GM12873 (cell line): Measurements from ENCODE around the gene PIBF1.

ENCODE experiments used
- TF ChIP-seq, protein P1 (sequence below): IDR thresholded peaks from 2 replicates; pipeline ENCODE4 v1.5.1; 2012; ENCODE audit warnings: low read depth, mild to moderate bottlenecking, moderate library complexity, low read length, control low read depth; ENCODE audit not compliant: insufficient read depth; ENCODE audit errors: missing control alignments

The PIBF1 gene

DNA sequence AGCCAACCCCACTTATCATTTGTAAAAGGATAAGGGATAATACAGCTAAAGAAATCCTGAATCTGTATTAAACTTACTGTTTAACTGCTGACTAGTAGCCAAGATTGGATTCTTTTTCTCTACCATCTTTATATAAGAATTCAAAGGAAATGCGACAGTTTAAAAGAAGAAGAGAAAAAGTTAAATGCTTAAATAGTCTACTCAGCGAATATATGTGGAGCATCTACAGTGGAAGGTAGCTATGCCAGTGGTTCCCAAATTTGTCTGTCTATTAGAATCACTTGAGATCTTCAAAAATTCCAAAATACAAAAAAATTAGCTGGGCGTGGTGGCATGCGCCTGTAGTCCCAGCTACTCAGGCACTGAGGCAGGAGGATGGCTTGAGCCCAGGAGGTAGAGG lies 216.1 kb downstream of the PIBF1 start:
- TF ChIP-seq, protein P1, sequence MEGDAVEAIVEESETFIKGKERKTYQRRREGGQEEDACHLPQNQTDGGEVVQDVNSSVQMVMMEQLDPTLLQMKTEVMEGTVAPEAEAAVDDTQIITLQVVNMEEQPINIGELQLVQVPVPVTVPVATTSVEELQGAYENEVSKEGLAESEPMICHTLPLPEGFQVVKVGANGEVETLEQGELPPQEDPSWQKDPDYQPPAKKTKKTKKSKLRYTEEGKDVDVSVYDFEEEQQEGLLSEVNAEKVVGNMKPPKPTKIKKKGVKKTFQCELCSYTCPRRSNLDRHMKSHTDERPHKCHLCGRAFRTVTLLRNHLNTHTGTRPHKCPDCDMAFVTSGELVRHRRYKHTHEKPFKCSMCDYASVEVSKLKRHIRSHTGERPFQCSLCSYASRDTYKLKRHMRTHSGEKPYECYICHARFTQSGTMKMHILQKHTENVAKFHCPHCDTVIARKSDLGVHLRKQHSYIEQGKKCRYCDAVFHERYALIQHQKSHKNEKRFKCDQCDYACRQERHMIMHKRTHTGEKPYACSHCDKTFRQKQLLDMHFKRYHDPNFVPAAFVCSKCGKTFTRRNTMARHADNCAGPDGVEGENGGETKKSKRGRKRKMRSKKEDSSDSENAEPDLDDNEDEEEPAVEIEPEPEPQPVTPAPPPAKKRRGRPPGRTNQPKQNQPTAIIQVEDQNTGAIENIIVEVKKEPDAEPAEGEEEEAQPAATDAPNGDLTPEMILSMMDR, result no peak

DNA sequence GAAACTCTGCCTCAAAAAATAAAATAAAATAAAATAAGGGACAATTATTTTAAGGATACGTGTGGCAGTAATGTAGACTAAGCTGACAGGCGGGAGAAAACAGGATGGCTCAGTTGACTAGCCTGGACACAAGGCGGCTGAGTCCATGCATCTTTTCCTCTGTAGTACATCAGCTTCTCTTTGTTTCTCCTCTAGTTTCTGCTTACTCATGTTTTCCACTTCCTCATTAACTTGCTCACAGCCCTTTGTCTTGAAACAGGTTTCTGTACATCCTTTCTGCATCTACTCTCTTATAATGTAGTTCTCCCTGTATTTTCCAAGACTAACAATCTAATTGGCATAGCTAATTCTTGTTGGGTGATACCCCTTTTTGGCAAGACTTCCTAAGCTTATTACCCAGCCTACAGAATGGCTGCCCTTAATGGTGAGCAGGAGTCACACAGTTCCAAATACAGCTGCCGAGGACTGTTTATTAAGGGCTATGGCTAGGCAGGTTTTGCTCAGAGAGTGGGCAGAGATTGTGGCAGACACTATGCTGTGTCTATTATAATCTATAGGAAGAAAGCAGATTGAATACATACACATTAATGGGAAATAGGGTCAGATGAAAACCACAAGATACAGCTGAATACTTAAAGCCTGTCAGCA lies 218.2 kb downstream of the PIBF1 start:
- TF ChIP-seq, protein P1, result no peak

DNA sequence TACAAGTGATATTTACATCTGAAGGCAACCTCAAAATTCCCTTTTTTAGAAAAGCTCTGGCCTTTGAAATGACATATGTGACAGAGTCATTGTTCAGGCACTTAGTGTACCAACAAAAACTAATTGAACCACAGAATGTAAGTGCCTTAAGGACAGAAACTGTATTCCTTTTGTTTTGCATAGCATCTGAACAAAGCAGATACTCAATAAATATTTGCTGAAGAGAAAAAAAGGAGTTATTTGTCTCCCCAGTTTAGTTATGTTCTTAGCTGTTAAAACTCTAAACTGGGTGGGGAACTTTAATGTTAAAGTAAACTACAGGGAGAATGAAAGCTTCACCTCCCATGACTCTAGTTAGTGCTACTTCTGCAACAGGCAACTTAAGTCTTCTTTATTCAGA lies 220.0 kb downstream of the PIBF1 start:
- TF ChIP-seq, protein P1, result no peak

DNA sequence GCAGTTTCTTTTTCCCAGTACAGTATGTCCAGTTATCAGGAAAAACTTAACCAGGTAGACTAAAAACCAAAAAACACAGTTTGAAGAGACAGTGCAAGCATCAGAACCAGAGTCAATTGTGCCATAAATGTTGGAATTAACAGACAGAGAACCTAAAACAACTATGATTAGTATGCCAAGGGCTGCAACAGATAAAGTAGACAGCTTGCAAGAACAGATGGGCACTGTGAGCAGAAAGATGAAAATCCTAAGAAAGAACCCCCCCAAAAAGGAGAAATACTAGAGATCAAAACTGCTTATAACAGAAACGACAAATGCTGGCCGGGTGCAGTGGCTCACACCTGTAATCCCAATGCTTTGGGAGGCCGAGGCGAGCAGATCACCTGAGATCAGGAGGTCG lies 229.8 kb downstream of the PIBF1 start:
- TF ChIP-seq, protein P1, result no peak

DNA sequence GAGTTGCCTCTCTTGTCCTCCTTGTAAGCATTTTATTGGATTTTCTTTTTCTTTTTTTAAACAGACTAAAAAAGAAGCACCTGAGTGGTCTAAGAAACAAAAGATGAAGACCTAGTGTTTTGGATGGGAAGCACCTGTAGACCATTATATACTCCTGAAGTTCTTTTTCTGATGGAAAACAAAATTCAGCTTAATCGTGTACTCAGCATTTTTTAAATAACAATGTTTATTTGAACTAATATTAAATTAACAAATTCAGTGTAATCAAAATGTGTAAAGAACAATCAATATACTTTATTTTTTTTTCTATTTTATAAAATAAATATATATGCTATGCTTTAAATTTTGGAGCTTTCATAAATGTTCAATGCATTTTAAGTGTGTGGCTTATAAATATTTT lies 233.9 kb downstream of the PIBF1 start:
- TF ChIP-seq, protein P1, result no peak

DNA sequence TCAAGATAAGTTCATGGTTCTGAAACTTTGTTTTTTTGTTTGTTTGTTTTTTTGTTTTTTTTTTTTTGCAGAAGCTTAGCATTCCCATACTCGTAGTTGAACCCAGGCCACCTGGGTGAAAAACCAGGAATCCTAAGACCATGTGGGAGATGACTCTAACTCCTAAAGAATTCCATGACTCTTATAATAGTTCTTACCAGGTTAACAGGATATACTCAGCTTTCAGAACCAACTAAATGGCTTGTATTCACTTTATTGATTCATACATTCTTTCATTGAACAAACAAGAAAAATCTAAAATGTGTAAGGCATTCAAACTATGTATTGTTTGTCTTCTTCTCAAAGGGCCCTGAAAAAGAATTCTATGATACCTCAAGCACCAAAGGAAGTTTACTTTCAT lies 236.4 kb downstream of the PIBF1 start:
- TF ChIP-seq, protein P1, result no peak

DNA sequence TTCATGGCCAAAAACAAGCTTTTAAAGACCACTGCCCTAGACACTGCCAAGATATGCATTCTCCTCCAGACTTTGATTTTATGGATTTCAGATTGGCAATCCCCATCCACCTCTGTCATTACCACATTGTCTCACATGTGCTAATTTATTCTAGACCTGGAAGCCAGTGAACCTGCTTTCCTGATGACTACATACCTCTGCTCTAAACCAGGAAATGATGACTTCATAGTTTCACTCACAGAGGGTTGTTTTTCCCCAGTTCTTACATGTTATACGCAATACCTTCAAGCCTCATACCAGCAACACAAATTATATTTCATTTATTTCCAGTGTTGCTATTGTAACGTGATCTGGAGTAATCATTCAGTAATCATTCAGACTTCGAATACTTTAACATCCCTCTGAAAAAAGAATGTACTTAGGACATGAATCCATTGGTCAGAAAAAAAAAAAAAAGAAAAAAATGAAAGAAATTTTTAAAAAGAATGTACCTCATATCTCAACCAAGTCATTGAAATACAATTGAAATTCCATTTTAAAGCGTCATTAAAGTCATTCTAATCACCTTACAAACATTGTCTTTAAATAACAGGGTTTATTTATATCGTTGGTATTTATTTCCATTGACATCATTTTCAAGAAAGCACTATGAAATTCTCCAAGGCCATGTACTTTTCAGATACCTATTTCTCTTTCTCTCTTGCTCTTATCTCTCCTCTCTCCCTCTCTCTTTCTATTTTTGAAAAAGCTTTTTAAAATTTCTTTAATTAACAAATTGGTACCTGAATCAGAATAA lies 243.5 kb downstream of the PIBF1 start:
- TF ChIP-seq, protein P1, result no peak
